Measurements from ENCODE around the gene USP20.
"Not testable (repeated sequence)": the region's sequence is repeated elsewhere in the genome, so short reads cannot be mapped to it uniquely, and the experiment has no call there.

The USP20 gene

DNA sequence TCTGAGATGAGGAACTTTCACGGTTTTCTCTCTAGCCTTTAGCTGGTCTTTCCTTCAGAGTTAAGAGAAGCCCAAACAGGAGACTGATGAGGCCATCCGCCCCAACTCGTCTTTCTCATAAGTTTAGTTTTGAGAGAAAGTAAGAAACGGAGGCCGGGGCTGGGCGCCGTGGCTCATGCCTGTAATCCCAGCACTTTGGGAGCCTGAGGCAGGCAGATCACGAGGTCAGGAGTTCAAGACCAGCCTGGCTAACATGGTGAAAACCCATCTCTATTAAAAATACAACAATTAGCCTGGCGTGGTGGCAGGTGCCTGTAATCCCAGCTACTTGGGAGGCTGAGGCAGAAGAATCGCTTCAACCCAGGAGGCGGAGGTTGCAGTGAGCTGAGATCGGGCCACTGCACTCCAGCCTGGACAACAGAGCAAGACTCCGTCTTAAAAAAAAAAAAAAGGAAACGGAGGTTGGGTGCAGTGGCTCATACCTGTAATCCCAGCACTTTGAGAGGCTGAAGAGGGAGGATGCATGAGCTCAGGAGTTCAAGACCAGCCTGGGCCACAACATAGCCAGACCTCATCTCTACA is 55.6 kb downstream of the USP20 start:
- not testable (repeated sequence) for DNase-seq (ENCODE audit: low spot score)

DNA sequence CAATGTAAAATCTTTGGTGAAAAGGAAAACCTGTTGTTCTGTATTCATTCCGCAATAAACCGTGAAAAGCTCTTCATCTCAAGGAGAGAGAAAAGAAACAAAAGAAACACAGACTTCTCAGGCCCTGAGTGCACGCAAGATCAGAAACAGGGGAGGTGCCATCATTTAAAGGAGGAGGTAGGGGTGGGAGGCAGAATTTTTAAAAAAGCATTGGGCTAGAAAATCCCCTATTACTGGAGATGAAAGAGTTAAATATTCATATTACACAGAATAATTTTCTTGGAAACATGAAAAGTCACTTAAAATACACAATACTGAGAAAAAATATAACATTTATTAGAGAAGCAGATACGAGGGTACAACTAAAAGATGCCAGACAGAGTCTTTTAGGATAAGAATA is 56.3 kb downstream of the USP20 start:
- no peak for DNase-seq (ENCODE audit: low spot score)

DNA sequence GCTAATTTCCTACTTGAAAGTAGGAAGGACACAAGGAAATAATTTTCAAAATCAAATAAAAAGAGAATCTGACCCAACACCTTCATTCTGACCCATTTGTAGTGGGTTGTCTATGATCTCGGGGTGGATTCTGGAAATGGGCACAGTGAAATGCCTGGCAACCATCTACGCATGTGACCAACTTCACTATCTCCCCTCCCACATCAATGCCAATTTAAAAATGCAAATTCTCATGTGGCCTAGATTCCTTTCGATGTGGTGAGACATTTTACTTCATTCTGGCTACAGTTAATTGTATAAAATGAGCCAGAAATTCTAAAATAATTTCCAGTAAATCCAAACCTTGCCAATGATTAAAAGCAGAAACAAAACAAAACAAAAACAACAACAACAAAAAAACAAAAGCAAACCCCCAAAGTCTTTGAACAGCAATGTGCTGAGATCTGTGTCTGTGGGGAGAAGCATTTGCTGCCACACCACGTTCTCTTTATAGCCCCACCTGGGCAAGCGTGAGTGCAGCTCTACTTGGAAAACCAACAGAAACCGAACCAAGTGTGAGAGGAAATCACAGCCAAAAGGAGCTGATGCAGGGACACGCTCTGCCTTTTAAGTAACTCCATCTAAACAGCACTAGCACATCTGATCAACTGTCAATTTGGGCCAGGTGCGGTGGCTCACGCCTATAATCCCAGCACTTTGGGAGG is 59.0 kb downstream of the USP20 start:
- DNase-seq (ENCODE audit: low spot score): no peak

DNA sequence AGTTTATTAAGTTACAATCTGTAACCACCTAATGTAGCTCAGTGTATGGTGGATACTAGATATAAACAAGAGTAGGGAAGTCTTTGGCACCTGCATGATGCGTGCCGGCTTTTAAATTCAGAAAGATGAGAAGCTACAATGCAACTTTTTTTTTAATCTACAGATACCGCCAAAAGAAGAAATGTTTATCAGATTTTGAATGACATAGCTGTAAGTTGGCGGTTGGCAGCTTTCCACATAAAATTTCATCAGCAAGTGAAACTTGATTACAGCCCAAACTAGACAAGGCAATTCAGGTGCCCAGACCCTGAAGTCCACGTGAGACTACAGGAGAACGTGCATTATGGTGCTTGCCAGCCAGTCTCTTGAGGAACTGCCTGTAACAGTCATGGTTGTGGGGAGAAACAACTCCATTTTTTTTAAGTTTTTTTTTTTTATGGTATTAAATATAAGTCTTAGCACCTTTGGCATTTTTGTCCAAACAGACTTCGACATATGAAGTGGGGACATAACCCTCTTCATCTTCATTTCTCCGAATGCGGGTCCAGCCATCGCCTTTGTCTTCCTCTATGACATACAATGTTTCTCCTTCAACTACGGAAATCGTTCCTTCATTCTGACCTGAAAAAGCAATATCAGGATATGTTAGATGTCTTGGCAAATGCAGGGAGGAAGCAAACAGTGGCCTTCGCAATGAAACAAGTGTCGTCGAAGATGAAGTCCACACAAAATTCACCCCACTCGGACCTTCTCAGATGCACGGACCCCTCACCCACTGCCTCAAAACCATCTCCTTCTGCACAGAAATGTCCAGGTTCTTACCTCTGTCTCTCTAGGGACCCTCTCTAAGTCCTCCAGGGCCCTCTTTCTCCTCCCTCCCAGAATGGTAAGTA is 60.4 kb downstream of the USP20 start:
- DNase-seq (ENCODE audit: low spot score): no peak

DNA sequence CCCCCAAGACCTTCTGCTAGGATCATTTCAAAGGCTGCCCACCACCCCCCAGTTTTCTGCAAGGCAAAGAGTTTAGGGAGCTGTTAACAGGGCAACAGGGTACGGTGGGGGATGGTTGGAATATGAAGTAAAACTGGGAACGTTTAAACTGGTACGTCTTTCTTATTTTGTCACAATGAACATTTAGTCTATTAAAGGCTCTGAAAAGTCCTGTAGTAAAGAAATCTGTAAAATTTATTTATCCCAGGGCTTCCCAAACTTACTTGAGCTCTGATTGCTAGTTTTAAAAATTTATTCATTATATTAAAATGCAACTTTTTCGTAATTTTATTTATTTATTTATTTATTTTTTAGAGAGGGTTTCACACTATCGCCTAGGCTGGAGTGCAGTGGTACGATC is 62.0 kb downstream of the USP20 start:
- no peak for DNase-seq (ENCODE audit: low spot score)

DNA sequence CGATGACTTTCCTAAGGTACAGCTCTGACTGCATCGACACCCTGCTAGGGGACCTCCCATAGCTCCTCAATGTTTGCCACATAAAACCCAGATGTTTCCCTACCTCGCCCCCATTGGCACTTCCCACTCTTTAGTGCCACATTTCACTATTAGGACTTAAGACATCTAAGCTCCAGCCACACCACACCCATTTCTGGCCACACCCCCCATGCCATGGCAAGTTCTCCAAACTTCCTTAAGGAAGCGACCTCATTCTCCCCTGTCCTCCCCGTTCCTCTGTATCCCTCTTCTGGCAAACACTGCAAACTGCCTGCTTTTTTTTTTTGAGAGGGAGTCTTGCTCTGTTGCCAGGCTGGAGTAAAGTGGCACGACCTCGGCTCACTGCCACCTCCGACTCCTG is 62.9 kb downstream of the USP20 start:
- peak; percentile 33 for DNase-seq (ENCODE audit: low spot score)

DNA sequence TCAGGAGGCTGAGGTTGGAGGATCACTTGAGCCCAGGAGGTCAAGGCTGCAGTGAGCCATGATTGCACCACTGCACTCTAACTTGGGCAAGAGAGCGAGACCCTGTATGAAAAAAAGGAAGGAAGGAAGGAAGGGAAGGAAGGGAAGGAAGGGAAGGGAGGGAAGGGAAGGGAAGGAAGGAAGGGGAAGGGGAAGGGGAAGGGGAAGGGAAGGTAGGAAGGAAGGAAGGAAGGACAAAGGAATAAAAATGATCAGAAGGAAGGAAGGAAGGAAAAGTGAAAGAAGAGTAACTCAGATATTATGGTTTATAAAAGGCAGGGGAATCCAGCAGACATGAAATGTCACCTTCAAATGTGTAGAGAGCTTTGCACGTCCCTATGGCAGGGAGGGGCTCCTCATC is 64.4 kb downstream of the USP20 start:
- DNase-seq (ENCODE audit: low spot score): no peak

DNA sequence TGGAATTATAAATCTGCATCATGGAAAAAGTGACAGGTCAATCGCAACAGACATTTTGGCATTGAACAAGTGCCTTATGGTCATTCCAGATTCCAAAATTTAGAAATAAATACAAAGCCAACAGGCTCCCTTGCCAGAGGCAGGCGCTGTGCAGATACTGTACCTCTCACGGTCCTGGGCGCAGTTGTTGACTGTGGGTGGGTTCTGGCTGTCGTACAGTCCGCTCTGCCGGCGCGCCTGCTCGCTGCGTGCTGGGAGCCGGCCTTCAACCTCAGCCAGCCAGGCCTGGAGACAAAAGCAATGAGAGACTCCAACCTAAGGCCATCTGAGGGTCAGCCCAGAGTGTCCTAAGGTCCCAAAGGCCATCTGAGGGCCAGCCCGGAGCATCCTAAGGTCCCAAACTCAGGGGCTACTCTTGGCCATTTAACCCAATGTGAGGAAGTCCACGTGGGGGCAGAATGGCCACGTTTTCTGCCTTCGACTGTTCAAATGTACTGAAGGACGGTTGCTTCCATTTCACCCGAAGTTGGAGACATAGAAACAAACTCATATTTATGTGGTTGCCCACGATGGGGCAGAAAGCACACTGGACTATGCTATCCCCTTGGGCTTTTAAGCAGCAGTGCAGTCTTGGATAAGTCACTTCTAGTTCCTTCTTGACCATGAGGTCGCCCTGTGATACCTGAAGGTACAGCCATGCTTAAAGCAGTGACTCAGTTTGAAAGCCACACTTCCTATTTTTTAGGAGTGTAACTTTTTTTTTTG is 65.2 kb downstream of the USP20 start:
- no peak for DNase-seq (ENCODE audit: low spot score)

DNA sequence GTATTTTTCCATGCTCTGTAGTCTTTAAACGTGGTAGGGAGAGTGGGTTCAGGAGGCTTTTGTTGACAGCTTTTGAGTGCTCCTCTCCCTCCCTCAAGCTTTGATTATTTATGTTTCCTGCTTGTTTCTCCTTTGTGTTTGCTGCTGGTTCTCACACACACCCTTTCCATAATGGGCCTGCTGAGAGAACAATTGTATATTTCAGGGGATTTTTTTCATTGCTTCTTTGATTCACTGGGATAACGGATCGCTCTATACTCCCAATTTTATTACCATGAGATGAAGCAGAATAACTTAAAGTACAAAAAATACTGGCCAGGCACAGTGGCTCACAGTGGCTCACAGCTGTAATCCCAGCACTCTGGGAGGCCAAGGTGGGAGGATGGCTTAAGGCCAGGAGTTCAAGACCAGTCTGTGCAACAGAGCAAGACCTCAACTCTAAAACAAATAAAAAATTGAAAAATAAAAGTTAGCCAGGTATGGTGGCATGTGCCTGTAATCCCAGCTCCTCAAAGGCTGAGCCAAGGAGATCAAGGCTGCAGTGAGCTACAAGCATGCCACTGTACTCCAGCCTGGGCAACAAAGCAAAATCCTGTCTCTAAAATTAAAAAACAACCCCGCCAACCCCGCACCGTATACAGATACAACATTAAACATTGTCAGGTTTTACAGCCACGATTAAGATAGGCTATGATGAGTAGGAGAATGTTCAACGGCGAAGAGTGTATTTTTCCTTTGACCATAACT is 66.9 kb downstream of the USP20 start:
- no peak for DNase-seq (ENCODE audit: low spot score)

DNA sequence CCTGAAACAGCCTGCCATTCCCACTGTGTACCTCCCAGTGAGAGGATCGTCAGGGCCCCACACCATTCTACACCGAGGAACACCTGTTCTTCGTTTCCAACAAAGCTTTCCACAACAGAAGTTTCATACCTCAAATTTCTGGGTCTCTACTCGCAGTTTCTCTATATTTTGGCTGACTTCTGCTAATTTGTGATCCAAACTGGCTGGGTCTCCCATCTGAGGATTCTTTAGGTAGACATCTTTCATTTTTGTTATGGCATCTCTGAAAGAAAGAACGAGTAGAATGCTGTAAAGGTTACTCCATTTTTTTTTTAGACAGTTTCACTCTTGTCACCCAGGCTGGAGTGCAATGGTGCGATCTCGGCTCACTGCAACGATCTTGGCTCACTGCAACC is 67.5 kb downstream of the USP20 start:
- no peak for DNase-seq (ENCODE audit: low spot score)

DNA sequence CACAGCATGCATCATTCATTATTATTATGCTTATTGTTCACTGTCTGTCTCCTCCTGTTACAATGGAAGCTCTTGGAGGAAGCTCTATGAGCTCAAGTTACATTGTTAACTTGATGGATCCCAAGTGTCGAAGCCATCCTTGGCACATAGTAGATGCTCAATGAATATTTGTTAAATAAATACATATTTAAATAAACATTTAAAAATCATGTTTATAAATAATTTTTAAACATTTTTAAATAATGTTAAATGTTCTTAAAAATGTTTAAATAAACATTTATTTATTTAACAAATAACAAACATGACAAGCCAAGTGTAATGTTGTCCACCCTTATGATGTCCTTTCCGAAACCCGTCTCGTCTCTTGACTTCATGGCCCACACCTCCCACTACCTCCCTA is 69.5 kb downstream of the USP20 start:
- DNase-seq (ENCODE audit: low spot score): no peak

DNA sequence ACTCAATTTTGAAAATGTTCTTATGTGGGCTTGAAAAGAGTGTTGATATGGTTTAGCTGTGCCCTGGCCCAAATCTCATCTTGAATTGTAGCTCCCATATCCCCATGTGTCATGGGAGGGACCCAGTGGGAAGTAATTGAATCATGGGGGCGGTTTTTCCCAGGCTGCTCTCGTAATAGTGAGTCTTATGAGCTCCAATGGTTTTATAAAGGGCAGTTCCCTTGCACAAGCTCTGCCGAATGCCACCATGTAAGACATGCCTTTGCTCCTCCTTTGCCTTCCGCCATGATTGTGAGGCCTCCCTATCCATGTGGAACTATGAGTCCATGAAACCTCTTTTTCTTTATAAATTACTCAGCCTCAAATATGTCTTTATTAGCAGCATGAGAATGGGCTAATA is 71.0 kb downstream of the USP20 start:
- no peak for DNase-seq (ENCODE audit: low spot score)

DNA sequence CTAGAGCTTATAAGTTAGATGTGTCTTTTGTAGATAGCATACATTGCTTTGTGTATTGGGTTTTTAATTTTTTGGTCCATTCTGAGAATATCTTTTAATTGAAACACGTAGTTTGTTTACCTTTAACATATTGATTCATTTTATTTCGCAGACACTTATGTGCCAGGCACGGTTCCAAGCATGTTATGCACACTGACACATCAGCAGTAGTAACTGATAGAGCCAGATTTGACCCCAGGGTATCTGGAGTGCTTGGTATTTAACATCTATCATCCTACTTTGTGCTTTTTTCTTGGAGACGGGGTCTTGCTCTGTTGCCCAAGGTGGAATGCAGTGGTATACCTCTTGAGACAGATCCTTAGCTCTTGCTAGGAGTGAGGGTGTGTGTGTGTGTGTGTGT is 71.9 kb downstream of the USP20 start:
- DNase-seq (ENCODE audit: low spot score): no peak

DNA sequence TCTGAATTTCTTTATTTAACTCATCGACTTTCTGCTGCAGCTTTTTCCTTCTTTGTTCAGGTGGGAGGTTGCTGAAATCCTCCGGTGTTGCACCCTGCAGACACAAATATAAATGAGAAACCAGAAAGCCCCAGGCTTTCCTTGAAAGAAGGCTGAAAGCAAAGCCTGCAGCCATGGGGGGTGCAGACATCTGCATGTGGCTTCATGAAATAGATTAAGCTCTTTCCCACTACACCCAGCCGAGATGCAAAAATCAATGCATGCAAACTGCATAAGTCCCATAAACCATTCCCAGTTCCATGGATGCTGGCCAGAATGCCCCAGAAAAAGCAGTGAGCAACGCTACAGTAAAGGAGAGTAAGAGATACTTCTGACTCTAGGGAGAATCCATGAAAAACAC is 73.6 kb downstream of the USP20 start:
- DNase-seq (ENCODE audit: low spot score): no peak

DNA sequence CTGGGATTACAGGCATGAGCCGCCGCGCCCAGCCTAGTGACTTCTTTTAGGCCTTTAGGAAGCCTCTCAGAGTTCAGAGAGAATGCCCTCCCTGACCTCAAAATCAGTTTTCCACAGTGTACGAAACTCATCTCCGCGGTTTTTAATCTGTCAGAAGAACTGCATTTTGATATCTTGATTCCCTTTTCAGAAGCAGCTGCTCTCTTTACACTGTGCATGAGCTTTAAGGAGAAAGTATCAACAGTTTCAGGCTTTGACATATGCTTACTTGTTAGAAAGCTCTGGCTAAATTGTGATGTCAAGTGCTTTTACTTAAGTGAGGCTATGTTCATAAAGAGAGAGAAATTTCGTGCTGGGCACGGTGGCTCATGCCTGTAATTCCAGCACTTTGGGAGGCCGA is 74.6 kb downstream of the USP20 start:
- DNase-seq (ENCODE audit: low spot score): no peak

DNA sequence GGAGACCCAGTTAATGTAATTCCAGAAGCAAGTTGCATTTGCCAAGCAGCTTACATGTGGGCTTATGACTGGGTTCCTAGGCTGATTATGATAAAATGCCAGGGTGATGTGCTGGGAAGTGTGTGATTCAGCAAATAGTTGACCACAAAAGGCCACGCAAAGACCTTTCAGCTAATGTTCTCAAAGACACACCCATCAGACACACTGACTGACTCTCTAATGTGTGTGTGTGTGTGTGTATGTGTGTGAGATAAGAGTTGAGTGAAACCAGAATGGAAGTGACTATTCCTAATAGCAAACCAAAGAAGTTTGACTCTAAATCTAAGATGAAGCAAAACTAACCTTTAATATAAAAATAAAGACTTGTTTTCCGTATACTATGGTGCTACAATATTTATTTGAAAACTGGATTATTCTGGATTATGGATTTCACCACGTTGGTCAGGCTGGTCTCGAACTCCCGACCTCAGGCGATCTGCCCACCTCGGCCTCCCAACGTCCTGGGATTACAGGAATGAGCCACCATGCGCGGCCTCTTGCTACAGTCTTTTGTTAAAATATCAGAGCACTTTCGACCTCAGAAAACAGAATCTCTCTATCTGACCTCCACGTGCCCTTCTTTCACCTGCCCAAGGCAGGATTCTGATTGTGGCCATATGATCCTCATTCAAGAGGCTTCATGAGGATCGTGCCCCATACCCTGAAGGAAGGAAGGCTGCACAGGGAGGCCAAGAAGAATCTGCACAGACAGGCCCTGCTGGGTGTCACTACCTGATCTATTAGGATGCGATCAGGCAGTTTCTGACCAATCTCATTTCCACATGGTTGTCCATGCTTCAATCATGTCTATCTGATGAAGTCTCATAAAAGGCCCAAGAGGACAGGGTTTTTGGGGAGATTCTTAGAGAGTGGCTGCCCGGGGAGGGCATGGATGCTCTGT is 75.6 kb downstream of the USP20 start:
- DNase-seq (ENCODE audit: low spot score): peak; percentile 85

DNA sequence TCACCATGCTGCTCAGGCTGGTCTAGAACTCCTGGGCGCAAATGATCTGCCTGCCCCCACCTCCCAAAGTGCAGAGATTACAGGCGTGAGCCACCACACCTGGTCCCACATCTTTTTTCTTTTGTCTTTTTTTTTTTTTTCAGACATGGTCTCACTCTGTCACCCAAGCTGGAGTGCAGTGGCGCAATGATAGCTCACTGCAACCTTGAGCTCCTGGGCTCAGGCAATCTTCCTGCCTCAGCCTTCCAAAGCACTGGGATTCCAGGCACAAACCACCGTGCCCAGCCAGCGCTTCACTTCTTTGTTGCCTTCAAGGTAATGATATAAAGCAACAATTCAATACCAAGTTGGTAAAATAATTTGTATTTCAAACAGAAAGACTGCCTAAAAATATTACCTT is 78.8 kb downstream of the USP20 start:
- DNase-seq (ENCODE audit: low spot score): no peak

DNA sequence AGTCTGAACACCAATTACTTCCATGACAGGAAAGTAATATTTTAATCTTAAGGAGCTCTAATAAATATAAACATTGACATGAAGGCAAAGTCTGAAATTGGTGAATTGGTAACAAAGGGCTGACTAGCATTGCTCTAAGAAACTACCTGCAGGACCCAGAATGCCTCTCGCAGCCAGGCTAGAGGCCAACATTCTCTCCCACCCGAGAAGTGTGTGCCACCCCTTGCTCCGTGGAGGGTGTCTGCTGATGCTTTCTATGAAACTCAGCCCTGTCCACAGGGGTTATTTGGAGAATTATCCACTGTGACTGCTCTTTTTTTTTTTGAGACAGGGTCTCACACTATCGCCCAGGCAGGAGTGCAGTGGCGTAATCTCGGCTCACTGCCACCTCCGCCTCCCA is 81.4 kb downstream of the USP20 start:
- DNase-seq (ENCODE audit: low spot score): no peak

DNA sequence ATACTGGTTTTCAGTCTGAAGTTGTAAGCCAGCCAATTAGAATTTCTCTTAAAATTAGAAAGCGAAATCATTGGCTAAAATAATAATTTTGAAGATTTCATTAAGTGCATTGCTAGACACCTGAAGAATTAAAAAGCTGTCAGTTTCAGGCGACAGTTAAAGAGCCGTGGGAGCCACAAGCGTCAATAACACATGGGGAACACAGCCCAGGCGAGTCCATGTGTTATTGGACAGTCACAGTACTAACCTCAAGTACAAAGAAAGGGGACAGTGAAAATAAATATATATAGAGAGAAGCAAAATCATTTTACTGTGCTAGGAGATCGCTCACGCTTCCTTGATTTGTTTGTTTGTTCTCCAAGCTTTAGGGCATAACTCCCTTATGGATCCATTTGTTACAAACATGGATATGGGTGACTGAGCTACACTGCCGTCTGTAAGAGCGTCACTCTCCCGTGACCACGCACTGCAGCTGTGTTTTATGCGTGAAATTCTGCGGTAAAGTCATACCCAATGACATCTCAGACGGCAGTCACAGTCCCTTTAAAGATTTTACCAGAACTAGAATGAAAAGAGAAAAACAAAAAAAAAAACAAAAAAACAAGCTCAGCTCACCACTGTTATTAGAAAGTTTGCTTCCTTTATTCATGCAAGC is 83.2 kb downstream of the USP20 start:
- no peak for DNase-seq (ENCODE audit: low spot score)

DNA sequence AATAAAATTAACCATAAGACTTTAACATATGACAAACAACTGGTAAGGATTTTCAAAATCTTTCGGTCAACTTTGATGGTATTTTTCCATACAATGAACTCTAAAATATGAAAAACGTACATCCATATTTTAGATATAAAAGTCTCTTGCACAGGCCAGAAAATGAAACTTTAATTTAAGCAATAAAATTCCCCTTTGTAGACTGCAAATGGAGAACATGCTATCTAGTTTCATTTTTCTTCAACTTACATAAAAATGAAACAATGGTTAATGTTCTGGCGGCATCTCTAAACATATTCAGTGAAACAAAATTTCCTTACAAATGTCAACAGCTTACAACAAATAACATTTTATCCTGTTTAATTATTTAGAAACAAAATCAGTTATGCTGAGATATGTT is 84.0 kb downstream of the USP20 start:
- DNase-seq (ENCODE audit: low spot score): no peak
